ENCODE measurements around the gene PITHD1. TPM values are rescaled to one million over a fixed set of nuclear protein-coding genes. Genes with fewer than 3 reads are reported as not detected.

The PITHD1 gene
- total and polyA plus RNA-seq, 2 of the 8 experiments (the other 6 are each of a cell fraction or from before 2014, with no cell fraction given), result 67.4 to 68.8 TPM

GRCh38 chr1:23757812-23758211, 20.4 kb upstream of the PITHD1 start (continued):
- TF ChIP-seq ATF2 (IDR thresholded peaks at IDR 0.05; ENCODE audit: low read length) (no peak), TAF7 (optimal IDR thresholded peaks at IDR 0.05; ENCODE audit: borderline replicate concordance, low read depth, low read length) (no peak), ASH2L (IDR thresholded peaks at IDR 0.05; ENCODE audit: low read length) (no peak), SUZ12 (IDR thresholded peaks at IDR 0.05; ENCODE audit: low read length) (no peak), USF2 (IDR thresholded peaks at IDR 0.05; ENCODE audit: low read length) (no peak), NANOG (IDR thresholded peaks at IDR 0.05; ENCODE audit: insufficient read depth, low read depth, low read length, poor library complexity, severe bottlenecking) (no peak)
